HG02973 (cell line): ENCODE data around the gene NELL1.
"Not testable (repeated sequence)": the region's sequence is repeated elsewhere in the genome, so short reads cannot be mapped to it uniquely, and the experiment has no call there.

Experiments used
- ATAC-seq: cut with Tn5 transposase; IDR thresholded peaks from one replicate; pipeline ENCODE4 v1.9.1; 2021; ENCODE audit warnings: moderate library complexity; ENCODE audit not compliant: unreplicated experiment

Gene NELL1

DNA sequence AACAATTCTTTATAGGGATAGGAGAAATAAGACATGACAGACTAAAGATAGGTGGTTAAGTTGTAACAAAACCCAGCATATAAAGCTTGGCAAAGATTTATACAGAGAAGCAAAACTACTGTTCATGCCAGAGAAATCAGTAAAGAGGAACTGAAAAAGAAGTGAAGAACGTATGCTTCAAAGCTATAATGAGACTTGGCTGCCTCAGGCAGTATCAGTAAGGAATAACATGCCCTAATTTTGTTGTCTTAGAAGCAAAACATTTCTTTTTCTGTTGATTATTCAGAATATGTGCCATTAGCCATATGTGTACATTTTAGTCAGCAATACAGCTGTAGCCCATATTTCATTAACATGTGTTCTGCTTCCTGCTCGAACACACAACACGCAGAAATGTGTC lies 403.2 kb downstream of the NELL1 start:
- no peak for ATAC-seq

- no peak for ATAC-seq
Observed at GRCh38 chr11:21082853-21083252, 413.5 kb downstream of the NELL1 start.

DNA sequence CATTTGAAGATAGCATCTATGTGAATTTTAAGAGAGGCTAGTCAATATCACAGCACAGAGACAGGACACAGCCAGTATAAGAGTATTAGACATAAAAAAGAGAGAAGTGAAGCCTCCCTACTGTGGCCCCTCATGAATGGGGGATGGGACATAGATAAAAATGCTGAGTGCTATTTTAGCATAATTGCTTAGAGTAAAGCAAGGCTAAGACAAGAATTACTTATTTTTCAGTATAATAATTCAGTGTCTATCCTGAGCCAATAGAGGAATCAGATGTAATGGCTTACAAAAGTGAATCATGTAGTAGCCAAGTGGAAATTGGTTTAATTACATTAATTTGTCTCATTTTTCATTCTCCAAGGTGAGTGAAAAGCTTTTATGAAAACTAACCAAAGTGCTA lies 419.5 kb downstream of the NELL1 start:
- ATAC-seq: no peak

GRCh38 chr11:21104641-21105040 lies 435.3 kb downstream of the NELL1 start:
- no peak for ATAC-seq

GRCh38 chr11:21105196-21105917 lies 436.0 kb downstream of the NELL1 start:
- no peak for ATAC-seq

- ATAC-seq: no peak
Observed at GRCh38 chr11:21109341-21109740, 440.0 kb downstream of the NELL1 start.

DNA sequence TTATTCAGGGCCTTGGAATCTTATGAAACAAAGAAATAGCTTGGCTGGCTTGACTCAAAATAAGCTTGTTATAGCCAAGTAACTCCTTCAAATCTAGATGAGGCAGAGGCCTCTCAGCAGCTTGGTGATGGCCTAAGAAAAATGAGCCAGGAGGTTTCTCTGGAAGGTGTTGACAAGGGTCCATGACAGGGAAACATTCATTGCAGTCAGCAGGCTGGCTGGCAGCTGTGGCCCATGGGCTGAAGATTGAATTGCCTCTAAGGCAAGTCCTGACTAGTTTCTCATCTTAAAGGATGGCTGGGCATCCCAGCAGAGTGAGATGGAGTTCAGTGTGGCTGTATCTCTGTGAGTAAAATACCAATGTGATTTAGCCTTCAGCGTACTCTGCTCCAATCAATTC lies 441.0 kb downstream of the NELL1 start:
- no peak for ATAC-seq

DNA sequence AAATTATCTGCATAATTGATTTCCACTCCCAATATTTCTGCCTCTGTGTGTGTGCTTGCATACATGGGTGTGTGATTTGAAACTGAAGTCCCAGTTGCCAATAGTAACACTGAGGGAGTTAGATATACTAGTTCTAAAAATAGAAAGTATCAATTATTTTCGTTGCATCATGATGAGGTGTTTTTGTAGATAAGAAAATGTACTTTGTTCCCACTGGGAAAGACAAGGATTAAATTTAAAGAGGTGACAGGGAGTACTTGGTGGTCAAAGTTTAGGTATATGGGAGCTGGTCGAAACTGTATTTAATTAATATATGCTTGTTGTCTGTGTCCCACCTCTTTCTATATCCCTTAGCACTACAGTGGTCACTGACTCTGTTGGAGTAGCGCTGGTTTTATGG lies 444.5 kb downstream of the NELL1 start:
- ATAC-seq: no peak

- no peak for ATAC-seq
Observed at GRCh38 chr11:21116009-21116408, 446.6 kb downstream of the NELL1 start.

DNA sequence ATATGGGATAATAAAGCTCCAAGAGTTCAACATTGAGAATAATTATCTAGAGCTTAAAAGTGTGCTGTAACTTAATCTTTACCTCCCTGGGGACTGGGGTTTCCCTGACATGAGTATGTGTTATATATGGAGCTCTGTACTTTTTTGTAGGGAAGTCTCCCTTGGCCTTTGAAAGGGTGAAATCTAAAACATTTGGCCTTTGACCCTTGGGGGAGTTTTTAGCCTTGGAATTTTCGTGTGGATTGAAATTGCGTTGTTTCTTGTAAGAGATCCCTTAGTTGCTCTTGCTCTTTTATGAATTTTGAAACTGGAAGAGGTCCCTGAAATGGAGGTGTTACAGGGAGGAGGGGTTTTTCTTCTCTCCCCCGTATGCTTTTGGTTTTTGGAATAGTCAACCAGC lies 450.0 kb downstream of the NELL1 start:
- ATAC-seq: no peak

GRCh38 chr11:21121991-21122390 lies 452.6 kb downstream of the NELL1 start:
- no peak for ATAC-seq

DNA sequence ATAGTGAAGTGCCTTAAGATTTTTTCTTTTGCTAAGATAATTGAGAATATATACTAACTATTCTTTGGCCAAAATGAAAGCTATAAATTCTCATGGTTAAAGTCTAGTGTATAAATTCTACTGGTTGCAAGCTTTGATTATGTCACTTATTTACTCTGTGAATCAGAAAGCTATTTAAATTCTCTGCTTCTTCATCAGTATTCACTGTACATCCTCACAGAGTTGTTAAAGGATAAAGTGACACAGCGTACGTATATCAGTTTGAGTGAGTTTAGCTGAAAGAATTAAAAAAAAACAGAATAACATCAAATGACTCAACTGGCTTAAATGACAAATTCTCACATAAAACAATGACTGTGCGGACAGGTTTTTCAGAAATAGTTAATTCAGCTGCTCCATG lies 453.1 kb downstream of the NELL1 start:
- ATAC-seq: no peak

DNA sequence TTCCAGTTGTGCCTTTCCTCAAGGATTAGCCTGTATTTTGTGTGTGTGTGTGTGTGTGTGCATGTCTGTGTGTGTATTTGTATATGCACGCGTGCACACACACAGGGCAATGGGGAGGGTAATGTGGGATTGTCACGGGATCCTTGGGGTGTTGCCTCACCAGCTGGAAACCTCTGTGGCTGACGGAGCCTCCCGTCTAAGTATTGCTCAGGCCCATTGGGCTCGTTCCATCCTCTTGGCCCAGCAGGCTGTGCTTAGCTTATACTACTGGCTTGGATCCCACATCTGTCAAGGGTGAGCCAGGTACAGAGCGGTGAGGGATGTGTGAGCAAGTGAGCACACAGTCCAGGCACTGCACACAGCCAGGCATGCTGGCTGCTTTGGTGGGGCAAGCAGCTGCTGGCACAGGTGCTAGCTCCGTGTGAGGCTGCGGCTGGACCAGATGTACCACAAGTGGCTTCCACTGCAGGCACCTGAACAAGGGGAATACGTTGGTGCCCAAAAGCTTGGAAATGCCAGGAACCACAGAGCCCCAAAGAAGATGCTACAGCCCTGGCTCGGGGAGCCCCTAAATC lies 462.8 kb downstream of the NELL1 start:
- ATAC-seq: no peak

GRCh38 chr11:21133244-21133643 lies 463.9 kb downstream of the NELL1 start:
- ATAC-seq: no peak

GRCh38 chr11:21133722-21134121 lies 464.3 kb downstream of the NELL1 start:
- no peak for ATAC-seq

DNA sequence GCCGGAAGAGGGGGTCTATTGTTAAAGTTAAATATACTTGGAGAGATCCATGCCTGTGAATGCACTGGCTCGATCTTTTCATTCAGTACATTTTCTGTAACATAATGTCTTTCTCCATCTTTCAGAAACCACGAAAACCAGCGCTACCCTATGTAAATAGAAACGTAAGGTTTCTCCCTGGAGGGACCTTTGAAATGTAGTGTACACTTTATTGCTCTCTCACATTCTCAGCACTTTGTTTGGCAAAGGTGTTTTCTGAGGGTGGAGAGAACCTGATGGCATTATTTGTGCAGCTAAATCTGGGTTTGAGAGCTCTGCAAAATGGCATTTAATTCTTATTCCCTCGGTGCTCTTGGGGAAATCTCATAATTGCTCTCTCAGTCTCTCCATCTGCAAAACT lies 468.4 kb downstream of the NELL1 start:
- ATAC-seq: no peak

GRCh38 chr11:21141557-21141956 lies 472.2 kb downstream of the NELL1 start:
- not testable (repeated sequence) for ATAC-seq

DNA sequence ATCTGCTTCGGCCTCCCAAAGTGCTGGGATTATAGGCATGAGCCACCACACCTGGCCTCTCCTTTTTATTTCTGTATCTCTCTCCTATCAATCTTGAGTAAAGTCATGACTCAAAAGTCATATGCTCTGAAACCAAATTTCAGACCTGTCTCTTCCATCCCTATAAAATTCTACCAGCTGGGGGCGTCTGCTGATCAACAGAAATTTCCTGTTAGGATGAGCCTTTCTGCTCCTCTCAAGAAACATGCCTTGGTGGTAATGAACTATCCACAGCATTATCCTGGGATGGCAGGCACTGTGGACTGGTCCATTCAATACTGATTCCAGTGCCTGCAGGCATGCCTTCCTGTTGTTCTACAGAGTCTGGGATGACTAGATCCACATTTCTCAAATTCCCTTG lies 472.6 kb downstream of the NELL1 start:
- no peak for ATAC-seq

DNA sequence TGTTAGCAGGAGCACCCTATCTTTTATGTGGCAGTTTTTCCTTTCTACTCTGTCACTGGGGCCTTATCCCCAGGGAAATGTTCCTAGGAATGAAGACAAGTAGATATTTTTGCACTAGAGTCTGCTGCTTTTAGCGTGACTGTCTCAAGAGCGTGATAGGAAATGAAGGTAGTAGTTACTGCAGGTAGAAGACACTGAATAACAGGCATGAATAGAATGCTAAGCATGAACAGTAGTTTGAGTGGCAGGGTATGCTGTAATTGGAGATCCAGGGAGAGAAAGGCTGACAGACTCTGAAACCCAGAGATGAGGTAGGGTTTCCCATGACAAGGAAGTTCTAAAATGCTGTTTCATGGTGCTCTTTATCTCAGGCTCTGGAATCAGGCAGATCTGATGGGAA lies 475.1 kb downstream of the NELL1 start:
- ATAC-seq: no peak

DNA sequence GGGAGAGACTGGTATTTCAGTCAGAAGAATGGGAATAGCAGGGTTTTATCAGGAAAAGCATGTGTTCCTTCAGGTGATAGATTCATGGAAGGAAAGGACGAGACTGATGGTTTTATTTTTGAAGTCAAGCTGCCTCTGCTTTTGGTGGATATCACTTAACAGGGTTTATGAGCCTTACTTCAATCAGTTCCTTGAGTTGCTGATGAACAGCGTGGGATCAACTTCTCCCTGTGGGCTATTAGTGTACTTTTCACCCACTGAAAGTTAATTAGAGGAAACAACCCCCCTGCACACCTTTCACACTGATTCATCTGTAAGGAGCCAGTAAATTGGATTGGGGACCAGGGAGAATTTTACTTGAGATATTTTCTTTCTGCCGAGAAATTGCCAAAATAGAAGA lies 479.0 kb downstream of the NELL1 start:
- ATAC-seq: no peak

DNA sequence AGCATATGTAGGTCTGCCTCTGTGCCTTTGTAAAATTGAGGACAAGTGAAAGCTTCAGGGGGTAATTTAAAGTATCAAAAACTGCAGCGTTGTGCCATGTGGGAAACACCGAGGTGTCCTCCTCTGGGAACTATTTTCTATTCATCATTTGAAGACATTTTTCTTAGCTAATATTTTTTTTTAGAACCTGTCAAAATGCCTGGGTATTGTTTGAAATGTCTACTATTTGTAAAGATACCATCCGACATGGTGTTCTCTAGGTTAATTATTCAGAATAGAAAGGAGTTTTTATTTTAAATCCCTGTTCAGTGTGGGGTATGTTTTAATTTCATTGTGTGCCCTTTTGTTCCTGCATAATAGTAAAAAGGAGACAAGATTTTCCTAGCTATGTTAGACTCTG lies 490.8 kb downstream of the NELL1 start:
- ATAC-seq: no peak

- ATAC-seq: no peak
Observed at GRCh38 chr11:21169639-21170038, 500.3 kb downstream of the NELL1 start.

DNA sequence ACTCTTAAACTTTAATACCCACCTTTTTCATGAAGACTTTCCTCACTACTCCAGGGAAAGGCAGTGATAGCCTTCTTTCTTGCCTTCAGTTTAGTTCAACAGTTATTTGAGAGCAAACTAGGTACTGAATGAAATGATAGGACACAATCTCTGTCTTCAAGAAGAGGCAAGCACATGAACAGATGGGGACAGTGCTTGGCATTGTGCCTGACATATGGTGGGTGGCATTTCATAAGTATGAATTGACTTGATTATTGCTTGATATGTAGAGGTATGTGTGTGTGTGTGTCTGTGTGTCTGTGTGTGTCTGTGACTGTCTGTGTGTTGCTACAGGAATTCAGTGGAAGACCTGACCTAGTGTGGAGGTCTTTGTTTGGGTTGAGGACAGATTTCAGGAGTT lies 504.1 kb downstream of the NELL1 start:
- ATAC-seq: no peak
